Erythroblast (primary cell): ENCODE results near the gene NEAT1.

Source experiments
- GATA1 ChIP-seq: IDR thresholded peaks from 2 replicates; pipeline ENCODE4 v1.6.1; 2011; ENCODE audit warnings: low read depth, mild to moderate bottlenecking, control low read depth, low read length, moderate library complexity
- POLR2A ChIP-seq: IDR thresholded peaks from 2 replicates; pipeline ENCODE4 v1.6.1; 2011; ENCODE audit warnings: mild to moderate bottlenecking, low read length

DNA sequence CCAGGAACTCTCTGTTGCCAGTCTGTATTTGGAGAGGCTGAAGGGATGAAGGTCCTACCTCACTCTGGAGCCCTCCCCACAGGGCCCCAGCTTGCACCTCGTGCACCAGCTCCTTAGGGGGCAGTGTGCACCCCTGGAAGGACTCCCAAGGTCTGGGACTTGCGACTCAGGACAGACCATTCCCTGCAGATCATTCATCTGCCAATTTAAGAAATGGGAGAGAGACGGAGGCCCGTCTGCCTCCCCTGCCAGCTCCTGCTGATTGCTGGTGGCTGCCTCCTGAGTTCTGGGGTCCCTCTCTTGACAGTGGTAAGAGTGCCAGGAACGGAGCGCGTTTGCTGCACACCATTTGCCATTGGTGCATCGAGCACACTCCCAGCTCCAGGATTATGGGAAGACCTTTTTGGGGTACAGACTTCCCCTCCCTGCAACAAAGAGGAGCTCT, 48.9 kb downstream of the NEAT1 start:
- TF ChIP-seq POLR2A, result no peak
- no peak for TF ChIP-seq GATA1
